HG03558 (cell line): Measurements from ENCODE around the gene DTWD2.
"Not testable (repeated sequence)": the region's sequence is repeated elsewhere in the genome, so short reads cannot be mapped to it uniquely, and the experiment has no call there.

ENCODE experiments used
- ATAC-seq: cut with Tn5 transposase; IDR thresholded peaks from one replicate; pipeline ENCODE4 v1.9.1; 2021; ENCODE audit warnings: moderate number of reproducible peaks; ENCODE audit not compliant: unreplicated experiment; ENCODE audit errors: extremely low read depth

Gene DTWD2

GRCh38 chr5:118999696-119000095, 11.3 kb upstream of the DTWD2 start:
- no peak for ATAC-seq

DNA sequence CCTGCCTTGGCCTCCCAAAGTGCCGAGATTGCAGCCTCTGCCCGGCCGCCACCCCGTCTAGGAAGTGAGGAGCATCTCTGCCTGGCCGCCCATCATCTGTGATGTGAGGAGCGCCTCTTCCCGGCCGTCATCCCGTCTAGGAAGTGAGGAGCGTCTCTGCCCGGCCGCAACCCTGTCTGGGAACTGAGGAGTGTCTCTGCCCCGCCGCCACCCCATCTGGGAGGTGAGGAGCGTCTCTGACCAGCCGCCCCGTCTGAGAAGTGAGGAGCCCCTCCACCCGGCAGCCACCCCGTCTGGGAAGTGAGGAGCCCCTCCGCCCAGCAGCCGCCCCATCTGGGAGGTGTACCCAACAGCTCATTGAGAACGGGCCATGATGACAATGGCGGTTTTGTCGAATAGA, 10.5 kb upstream of the DTWD2 start:
- not testable (repeated sequence) for ATAC-seq

- no peak for ATAC-seq
These were observed 7.8 kb upstream of the DTWD2 start for GRCh38 chr5:118996098-118996497.

GRCh38 chr5:118994595-118994994, 6.2 kb upstream of the DTWD2 start:
- ATAC-seq: no peak

DNA sequence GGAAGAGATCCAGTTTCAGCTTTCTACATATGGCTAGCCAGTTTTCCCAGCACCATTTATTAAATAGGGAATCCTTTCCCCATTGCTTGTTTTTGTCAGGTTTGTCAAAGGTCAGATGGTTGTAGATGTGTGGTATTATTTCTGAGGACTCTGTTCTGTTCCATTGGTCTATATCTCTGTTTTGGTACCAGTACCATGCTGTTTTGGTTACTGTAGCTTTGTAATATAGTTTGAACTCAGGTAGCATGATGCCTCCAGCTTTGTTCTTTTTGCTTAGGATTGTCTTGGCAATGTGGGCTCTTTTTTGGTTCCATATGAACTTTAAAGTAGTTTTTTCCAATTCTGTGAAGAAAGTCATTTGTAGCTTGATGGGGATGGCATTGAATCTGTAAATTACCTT, 4.8 kb upstream of the DTWD2 start:
- not testable (repeated sequence) for ATAC-seq

- ATAC-seq: not testable (repeated sequence)
These were observed 3.7 kb upstream of the DTWD2 start for GRCh38 chr5:118992055-118992454.

DNA sequence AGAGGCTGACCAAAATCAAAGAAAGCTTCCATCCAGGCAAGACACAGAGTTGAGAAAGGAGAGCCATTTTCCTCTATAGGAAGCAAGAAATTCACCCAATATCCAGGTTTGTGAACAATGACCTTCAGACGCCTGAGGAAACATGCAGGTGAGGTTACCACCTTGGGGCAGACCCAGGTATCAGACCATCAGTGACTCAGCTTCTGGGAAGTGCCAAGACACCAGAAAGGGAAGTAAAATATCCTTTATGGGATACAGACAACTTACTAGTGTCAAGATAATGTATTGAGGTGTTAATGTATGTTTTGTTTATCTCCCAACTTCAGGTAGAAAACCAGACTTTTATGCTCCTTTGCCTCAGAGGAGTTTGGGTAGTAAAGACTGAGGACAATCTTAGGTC, 2.2 kb upstream of the DTWD2 start:
- ATAC-seq: no peak

DNA sequence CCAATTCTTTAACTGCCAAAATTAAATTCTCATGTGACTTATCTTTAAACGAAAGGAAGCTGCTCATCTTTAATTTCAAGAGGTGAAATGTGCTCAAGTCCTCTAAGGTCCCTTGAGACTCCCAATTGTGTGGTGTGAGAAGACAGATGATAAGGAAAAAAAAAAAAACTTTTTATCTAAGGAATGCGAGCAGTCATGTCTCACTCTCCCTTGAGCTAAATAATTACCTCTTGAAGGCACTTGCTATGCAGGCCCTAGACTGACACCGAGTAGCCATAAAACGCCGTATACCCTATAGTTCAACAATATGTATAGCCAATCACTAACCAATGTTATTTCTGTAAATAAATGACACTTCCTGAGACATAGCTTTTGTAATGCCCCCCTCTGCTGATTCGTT, 1.5 kb upstream of the DTWD2 start:
- no peak for ATAC-seq

GRCh38 chr5:118988866-118989180, 476 bp upstream of the DTWD2 start:
- no peak for ATAC-seq

DNA sequence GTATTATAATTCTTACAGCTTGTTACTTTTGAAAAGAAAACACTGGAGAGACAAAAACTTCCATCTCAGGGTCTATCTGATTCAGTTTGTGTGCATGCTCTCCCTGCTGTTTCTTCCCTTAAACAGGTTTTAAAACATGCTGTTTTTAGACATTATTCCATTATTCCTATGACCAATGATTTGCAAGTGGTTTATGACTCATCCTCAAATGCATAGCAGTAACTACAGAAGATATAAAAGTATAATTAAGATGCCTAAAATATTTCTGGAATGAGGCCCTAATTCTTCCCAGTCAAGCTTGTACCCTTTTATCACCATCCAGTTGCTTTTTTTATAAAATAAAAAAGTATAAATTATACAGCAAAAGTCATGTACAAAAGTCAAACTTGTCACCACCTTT, 3.7 kb downstream of the DTWD2 start:
- ATAC-seq: no peak

DNA sequence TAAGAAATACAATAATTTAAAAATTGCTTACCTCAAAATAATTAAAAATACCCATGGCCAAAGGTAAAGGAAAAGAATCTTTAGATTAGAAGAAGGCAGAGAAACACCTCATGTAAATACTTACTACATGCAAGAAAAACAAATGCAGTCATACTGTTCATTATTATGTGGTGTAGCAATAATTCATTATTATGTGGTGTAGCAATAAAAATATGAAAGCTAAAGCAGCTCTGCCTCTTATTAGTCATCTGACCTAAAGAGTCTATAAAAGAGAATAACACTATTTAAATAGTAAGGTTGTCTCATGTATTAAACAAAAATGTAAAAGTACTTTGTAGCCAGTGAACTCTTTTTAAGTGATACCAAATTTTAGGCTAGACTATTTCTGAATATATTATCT, 6.6 kb downstream of the DTWD2 start:
- no peak for ATAC-seq

GRCh38 chr5:118980438-118980837, 7.9 kb downstream of the DTWD2 start:
- ATAC-seq: no peak

- ATAC-seq: no peak
These were observed 8.3 kb downstream of the DTWD2 start for GRCh38 chr5:118980017-118980416.

- ATAC-seq: not testable (repeated sequence)
These were observed 14.4 kb downstream of the DTWD2 start for GRCh38 chr5:118973779-118974445.

- no peak for ATAC-seq
These were observed 19.4 kb downstream of the DTWD2 start for GRCh38 chr5:118968925-118969375.

DNA sequence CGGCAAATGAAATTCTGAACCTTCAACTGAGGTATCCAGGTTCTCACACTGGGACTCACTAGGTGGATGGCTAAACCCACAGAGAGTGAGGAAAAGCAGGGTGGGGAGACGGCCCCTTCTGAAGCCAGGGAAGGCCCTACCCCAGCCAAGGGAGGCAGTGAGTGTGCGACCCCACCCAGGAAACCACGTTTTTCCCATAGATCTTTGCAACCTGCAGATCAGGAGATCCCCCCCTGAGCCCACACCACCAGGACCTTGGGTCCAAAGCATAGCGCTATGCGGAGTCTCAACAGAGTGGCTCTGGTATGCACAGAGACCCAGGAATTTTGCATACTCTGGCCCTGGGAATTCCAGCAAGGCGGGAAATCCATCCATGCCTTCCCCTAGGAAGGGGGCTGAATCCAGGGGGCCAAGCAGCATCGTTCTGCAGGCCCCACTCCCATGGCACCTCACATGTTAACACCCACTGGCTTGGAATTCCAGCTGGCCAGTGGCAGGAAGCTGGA, 19.9 kb downstream of the DTWD2 start:
- no peak for ATAC-seq

DNA sequence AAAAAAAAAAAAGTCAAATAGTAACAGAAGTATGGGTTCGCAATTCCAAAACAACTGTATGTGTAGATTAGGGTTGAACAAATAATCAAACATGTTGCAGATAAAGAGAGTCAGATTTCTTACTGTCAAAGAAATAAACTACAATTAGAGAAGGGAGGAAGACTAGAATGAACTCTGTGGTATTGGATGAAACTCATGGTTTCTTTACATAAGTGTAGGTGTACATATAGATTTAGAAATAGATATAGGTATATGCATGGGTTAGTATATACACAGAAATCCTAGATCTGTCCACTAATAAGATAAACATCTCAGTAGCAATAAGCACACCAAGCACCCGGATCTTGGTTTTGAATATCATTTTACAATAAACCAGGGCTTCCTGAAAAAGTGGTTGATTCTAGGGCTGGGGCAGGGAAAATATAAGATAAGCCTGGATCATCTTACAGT, 21.3 kb downstream of the DTWD2 start:
- ATAC-seq: no peak

GRCh38 chr5:118965890-118966289, 22.5 kb downstream of the DTWD2 start:
- no peak for ATAC-seq

- not testable (repeated sequence) for ATAC-seq
These were observed 23.4 kb downstream of the DTWD2 start for GRCh38 chr5:118964970-118965369.

GRCh38 chr5:118964388-118964787, 24.0 kb downstream of the DTWD2 start:
- ATAC-seq: not testable (repeated sequence)

DNA sequence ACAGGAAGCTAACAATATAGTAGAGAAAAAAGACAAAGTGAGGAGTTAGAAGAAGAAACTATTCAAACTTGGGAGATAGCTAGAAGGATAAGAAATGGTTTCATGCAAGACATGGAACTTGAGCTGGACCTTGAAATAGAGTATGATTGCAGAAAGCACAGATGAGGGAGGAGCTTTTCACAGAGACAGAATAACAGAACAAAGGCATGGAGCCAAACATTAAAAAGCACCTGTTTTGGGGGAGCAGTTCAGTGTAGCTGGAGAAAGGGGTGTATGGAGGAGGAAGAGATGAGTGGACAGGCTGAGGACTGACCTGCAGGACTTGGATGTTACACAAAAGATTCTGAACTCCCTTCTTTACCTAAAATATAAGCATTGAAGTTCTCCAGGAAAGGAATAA, 25.2 kb downstream of the DTWD2 start:
- ATAC-seq: no peak

DNA sequence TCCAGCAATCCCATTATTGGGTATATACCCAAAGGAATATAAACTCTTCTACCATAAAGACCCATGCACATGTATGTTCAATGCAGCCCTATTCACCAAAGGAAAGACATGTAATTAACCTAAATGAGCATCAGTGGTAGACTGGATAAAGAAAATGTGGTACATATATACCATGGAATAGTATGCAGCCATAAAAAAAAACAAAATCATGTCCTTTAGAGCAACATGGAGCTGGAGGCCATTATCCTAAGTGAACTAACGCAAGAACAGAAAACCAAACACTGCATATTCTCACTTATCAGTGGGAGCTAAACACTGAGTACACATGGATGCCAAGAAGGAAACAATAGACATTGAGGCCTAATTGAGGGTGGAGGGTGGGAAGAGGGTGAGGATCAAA, 27.8 kb downstream of the DTWD2 start:
- ATAC-seq: no peak
